NCI-H446 treated with DMSO at 0.1 percent for 48 hours (cell line): Measurements from ENCODE around the gene RSRP1.

Experiments
- DNase-seq: peaks from one replicate; lab custom pipeline; 2025; lab: John Stamatoyannopoulos, UW

The RSRP1 gene

GRCh38 chr1:25217598-25218232 lies 29.5 kb downstream of the RSRP1 start:
- no peak for DNase-seq

GRCh38 chr1:25217015-25217414 lies 30.2 kb downstream of the RSRP1 start:
- no peak for DNase-seq

GRCh38 chr1:25216123-25216522 lies 31.1 kb downstream of the RSRP1 start:
- DNase-seq: no peak

- no peak for DNase-seq
These were observed 34.5 kb downstream of the RSRP1 start for GRCh38 chr1:25212725-25213124.

- no peak for DNase-seq
These were observed 36.5 kb downstream of the RSRP1 start for GRCh38 chr1:25210728-25211127.

- no peak for DNase-seq
These were observed 37.7 kb downstream of the RSRP1 start for GRCh38 chr1:25209516-25209915.

GRCh38 chr1:25208561-25209222 lies 38.6 kb downstream of the RSRP1 start:
- DNase-seq: no peak

- DNase-seq: no peak
These were observed 39.2 kb downstream of the RSRP1 start for GRCh38 chr1:25208092-25208491.

- no peak for DNase-seq
These were observed 41.1 kb downstream of the RSRP1 start for GRCh38 chr1:25206201-25206600.

- no peak for DNase-seq
These were observed 41.5 kb downstream of the RSRP1 start for GRCh38 chr1:25205786-25206185.

- DNase-seq: no peak
These were observed 42.3 kb downstream of the RSRP1 start for GRCh38 chr1:25204797-25205480.

- DNase-seq: no peak
These were observed 46.2 kb downstream of the RSRP1 start for GRCh38 chr1:25201006-25201405.

GRCh38 chr1:25199819-25200620 lies 47.2 kb downstream of the RSRP1 start:
- DNase-seq: no peak

- peak; percentile 31 for DNase-seq
These were observed 48.5 kb downstream of the RSRP1 start for GRCh38 chr1:25198663-25199252.

- DNase-seq: no peak
These were observed 49.1 kb downstream of the RSRP1 start for GRCh38 chr1:25197982-25198662.

- no peak for DNase-seq
These were observed 49.8 kb downstream of the RSRP1 start for GRCh38 chr1:25197235-25197975.

GRCh38 chr1:25196830-25197229 lies 50.4 kb downstream of the RSRP1 start:
- DNase-seq: no peak

GRCh38 chr1:25195835-25196234 lies 51.4 kb downstream of the RSRP1 start:
- DNase-seq: no peak

- DNase-seq: no peak
These were observed 52.7 kb downstream of the RSRP1 start for GRCh38 chr1:25194572-25195020.

GRCh38 chr1:25194054-25194453 lies 53.2 kb downstream of the RSRP1 start:
- no peak for DNase-seq

GRCh38 chr1:25193229-25193628 lies 54.0 kb downstream of the RSRP1 start:
- no peak for DNase-seq
